ENCODE measurements around the gene RPL11. TPM values are rescaled to one million over a fixed set of nuclear protein-coding genes. Genes with fewer than 3 reads are reported as not detected.

Gene RPL11
- total and polyA plus RNA-seq, 4 donors, result 270 to 816 (median 501) TPM

DNA sequence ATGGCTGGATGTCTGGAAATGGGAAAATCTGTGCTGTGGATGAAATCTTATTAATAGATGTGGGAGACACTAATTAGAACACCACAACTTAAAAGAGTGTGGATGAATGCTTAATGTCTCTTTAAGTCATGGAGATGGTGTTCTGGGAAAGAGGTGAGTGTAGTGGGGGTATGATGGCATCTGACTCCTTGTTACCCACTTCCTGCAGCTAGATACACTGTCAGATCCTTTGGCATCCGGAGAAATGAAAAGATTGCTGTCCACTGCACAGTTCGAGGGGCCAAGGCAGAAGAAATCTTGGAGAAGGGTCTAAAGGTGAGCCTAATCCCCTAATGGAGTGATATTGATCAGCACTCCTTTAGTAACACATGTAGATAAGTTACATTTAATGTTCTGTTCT is 2.0 kb downstream of the RPL11 start:
- no peak for TF ChIP-seq RAD21 (IDR thresholded peaks at IDR 0.05)
- no peak for TF ChIP-seq FOXA1 (IDR thresholded peaks at IDR 0.05)
- no peak for TF ChIP-seq GABPA (IDR thresholded peaks at IDR 0.05 in 1 of 2, conservative IDR thresholded peaks at IDR 0.05 in 1 of 2)
- TF ChIP-seq, protein P1, sequence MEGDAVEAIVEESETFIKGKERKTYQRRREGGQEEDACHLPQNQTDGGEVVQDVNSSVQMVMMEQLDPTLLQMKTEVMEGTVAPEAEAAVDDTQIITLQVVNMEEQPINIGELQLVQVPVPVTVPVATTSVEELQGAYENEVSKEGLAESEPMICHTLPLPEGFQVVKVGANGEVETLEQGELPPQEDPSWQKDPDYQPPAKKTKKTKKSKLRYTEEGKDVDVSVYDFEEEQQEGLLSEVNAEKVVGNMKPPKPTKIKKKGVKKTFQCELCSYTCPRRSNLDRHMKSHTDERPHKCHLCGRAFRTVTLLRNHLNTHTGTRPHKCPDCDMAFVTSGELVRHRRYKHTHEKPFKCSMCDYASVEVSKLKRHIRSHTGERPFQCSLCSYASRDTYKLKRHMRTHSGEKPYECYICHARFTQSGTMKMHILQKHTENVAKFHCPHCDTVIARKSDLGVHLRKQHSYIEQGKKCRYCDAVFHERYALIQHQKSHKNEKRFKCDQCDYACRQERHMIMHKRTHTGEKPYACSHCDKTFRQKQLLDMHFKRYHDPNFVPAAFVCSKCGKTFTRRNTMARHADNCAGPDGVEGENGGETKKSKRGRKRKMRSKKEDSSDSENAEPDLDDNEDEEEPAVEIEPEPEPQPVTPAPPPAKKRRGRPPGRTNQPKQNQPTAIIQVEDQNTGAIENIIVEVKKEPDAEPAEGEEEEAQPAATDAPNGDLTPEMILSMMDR (IDR thresholded peaks at IDR 0.05; ENCODE audit: low read depth, low read length, missing input control), result no peak
- TF ChIP-seq, protein P2, sequence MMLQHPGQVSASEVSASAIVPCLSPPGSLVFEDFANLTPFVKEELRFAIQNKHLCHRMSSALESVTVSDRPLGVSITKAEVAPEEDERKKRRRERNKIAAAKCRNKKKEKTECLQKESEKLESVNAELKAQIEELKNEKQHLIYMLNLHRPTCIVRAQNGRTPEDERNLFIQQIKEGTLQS (IDR thresholded peaks at IDR 0.05), result no peak
- TF ChIP-seq, protein P3, sequence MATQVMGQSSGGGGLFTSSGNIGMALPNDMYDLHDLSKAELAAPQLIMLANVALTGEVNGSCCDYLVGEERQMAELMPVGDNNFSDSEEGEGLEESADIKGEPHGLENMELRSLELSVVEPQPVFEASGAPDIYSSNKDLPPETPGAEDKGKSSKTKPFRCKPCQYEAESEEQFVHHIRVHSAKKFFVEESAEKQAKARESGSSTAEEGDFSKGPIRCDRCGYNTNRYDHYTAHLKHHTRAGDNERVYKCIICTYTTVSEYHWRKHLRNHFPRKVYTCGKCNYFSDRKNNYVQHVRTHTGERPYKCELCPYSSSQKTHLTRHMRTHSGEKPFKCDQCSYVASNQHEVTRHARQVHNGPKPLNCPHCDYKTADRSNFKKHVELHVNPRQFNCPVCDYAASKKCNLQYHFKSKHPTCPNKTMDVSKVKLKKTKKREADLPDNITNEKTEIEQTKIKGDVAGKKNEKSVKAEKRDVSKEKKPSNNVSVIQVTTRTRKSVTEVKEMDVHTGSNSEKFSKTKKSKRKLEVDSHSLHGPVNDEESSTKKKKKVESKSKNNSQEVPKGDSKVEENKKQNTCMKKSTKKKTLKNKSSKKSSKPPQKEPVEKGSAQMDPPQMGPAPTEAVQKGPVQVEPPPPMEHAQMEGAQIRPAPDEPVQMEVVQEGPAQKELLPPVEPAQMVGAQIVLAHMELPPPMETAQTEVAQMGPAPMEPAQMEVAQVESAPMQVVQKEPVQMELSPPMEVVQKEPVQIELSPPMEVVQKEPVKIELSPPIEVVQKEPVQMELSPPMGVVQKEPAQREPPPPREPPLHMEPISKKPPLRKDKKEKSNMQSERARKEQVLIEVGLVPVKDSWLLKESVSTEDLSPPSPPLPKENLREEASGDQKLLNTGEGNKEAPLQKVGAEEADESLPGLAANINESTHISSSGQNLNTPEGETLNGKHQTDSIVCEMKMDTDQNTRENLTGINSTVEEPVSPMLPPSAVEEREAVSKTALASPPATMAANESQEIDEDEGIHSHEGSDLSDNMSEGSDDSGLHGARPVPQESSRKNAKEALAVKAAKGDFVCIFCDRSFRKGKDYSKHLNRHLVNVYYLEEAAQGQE (IDR thresholded peaks at IDR 0.05), result no peak
- TF ChIP-seq EGR1 (IDR thresholded peaks at IDR 0.05; ENCODE audit: low read depth in 2 of 2), result no peak
- TF ChIP-seq TAF1 (conservative IDR thresholded peaks at IDR 0.05), result no peak
- TF ChIP-seq, protein P4, sequence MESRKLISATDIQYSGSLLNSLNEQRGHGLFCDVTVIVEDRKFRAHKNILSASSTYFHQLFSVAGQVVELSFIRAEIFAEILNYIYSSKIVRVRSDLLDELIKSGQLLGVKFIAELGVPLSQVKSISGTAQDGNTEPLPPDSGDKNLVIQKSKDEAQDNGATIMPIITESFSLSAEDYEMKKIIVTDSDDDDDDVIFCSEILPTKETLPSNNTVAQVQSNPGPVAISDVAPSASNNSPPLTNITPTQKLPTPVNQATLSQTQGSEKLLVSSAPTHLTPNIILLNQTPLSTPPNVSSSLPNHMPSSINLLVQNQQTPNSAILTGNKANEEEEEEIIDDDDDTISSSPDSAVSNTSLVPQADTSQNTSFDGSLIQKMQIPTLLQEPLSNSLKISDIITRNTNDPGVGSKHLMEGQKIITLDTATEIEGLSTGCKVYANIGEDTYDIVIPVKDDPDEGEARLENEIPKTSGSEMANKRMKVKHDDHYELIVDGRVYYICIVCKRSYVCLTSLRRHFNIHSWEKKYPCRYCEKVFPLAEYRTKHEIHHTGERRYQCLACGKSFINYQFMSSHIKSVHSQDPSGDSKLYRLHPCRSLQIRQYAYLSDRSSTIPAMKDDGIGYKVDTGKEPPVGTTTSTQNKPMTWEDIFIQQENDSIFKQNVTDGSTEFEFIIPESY (IDR thresholded peaks at IDR 0.05), result no peak
- no peak for TF ChIP-seq HNF4A (conservative IDR thresholded peaks at IDR 0.05)
- TF ChIP-seq SP1 (IDR thresholded peaks at IDR 0.05), result no peak
- TF ChIP-seq YY1 (IDR thresholded peaks at IDR 0.05), result no peak
- TF ChIP-seq NR2F2 (IDR thresholded peaks at IDR 0.05), result no peak
- TF ChIP-seq, protein P5, sequence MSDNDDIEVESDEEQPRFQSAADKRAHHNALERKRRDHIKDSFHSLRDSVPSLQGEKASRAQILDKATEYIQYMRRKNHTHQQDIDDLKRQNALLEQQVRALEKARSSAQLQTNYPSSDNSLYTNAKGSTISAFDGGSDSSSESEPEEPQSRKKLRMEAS (IDR thresholded peaks at IDR 0.05), result no peak
- no peak for TF ChIP-seq RXRA (IDR thresholded peaks at IDR 0.05)
- TF ChIP-seq JUND (IDR thresholded peaks at IDR 0.05), result no peak
- no peak for TF ChIP-seq HNF4G (IDR thresholded peaks at IDR 0.05)
- no peak for TF ChIP-seq FOXA2 (IDR thresholded peaks at IDR 0.05)
- H3K27ac ChIP-seq (ENCODE audit: low read depth in 1 of 2, low read length in 2 of 2), result no peak overlapping the region
- 75% methylated on average over 2 of the region's 2 CpGs for WGBS

More for the DNA sequence above, 2.0 kb downstream of the RPL11 start:
- Histone ChIP-seq H3K36me3 (ENCODE audit: control insufficient read depth in 4 of 4, insufficient read depth in 3 of 4, low read depth in 1 of 4, low read length in 3 of 4) (peaks cover 6 to 49% (median 43%) of the 10 kb centered on the region in 4 donors), H3K27me3 (ENCODE audit: control insufficient read depth in 4 of 4, insufficient read depth in 4 of 4, low read length in 3 of 4) (no peaks in the 10 kb centered on the region), H3K4me1 (ENCODE audit: control insufficient read depth in 4 of 4, insufficient read depth in 4 of 4, low read length in 3 of 4) (peaks cover 2 to 31% (median 20%) of the 10 kb centered on the region in 4 donors), H3K9ac (ENCODE audit: low read depth in 1 of 2, low read length in 2 of 2) (peak overlapping the region in 1 of 2 donors; percentile 42), H3K9me3 (ENCODE audit: control insufficient read depth in 4 of 4, low read length in 3 of 4) (no peaks in the 10 kb centered on the region), H3K4me3 (ENCODE audit: low read depth in 1 of 3, low read length in 3 of 3) (no peak overlapping the region)
- DNase-seq (ENCODE audit: low spot score), result no peak
